ENCODE measurements around the gene DNAJC18. TPM values are rescaled to one million over a fixed set of nuclear protein-coding genes. Genes with fewer than 3 reads are reported as not detected.

The DNAJC18 gene
- total RNA-seq, 1 donor from 2014 or later: 1.6 TPM

- H3K36me3 ChIP-seq (ENCODE audit: control insufficient read depth, insufficient read depth, low read length): no peaks in the 10 kb centered on the region
- H3K4me3 ChIP-seq (ENCODE audit: low read depth, low read length): no peak overlapping the region
- no peak for FAIRE-seq
- no peaks in the 10 kb centered on the region for H3K27me3 ChIP-seq (ENCODE audit: control insufficient read depth, insufficient read depth, low read length)
- DNase-seq (ENCODE audit: low read depth): peak; percentile 70
- TF ChIP-seq CTCF (IDR thresholded peaks at IDR 0.05; ENCODE audit: insufficient read depth, low read length, severe bottlenecking): peak; percentile 71
Measured at GRCh38 chr5:139422307-139422893, 16.9 kb downstream of the DNAJC18 start.

- Histone ChIP-seq H3K27me3 (ENCODE audit: control insufficient read depth, insufficient read depth, low read length) (no peaks in the 10 kb centered on the region), H3K4me3 (ENCODE audit: low read depth, low read length) (no peak overlapping the region), H3K36me3 (ENCODE audit: control insufficient read depth, insufficient read depth, low read length) (no peaks in the 10 kb centered on the region)
- no peak for FAIRE-seq
- no peak for DNase-seq (ENCODE audit: low read depth)
- no peak for TF ChIP-seq CTCF (IDR thresholded peaks at IDR 0.05; ENCODE audit: insufficient read depth, low read length, severe bottlenecking)
Measured at GRCh38 chr5:139419226-139420192, 19.8 kb downstream of the DNAJC18 start.

GRCh38 chr5:139418793-139419192 lies 20.5 kb downstream of the DNAJC18 start:
- Histone ChIP-seq H3K36me3 (ENCODE audit: control insufficient read depth, insufficient read depth, low read length) (no peaks in the 10 kb centered on the region), H3K27me3 (ENCODE audit: control insufficient read depth, insufficient read depth, low read length) (no peaks in the 10 kb centered on the region), H3K4me3 (ENCODE audit: low read depth, low read length) (no peak overlapping the region)
- DNase-seq (ENCODE audit: low read depth) (no peak), FAIRE-seq (no peak)
- no peak for TF ChIP-seq CTCF (IDR thresholded peaks at IDR 0.05; ENCODE audit: insufficient read depth, low read length, severe bottlenecking)

- TF ChIP-seq CTCF (IDR thresholded peaks at IDR 0.05; ENCODE audit: insufficient read depth, low read length, severe bottlenecking): no peak
- H3K27me3 ChIP-seq (ENCODE audit: control insufficient read depth, insufficient read depth, low read length): no peaks in the 10 kb centered on the region
- FAIRE-seq (no peak), DNase-seq (ENCODE audit: low read depth) (peak; percentile 42)
- no peak overlapping the region for H3K4me3 ChIP-seq (ENCODE audit: low read depth, low read length)
- no peaks in the 10 kb centered on the region for H3K36me3 ChIP-seq (ENCODE audit: control insufficient read depth, insufficient read depth, low read length)
Measured at GRCh38 chr5:139417214-139417613, 22.1 kb downstream of the DNAJC18 start.

- TF ChIP-seq CTCF (IDR thresholded peaks at IDR 0.05; ENCODE audit: insufficient read depth, low read length, severe bottlenecking): no peak
- DNase-seq (ENCODE audit: low read depth) (no peak), FAIRE-seq (no peak)
- Histone ChIP-seq H3K36me3 (ENCODE audit: control insufficient read depth, insufficient read depth, low read length) (no peaks in the 10 kb centered on the region), H3K4me3 (ENCODE audit: low read depth, low read length) (no peak overlapping the region), H3K27me3 (ENCODE audit: control insufficient read depth, insufficient read depth, low read length) (no peaks in the 10 kb centered on the region)
Measured at GRCh38 chr5:139416651-139417050, 22.7 kb downstream of the DNAJC18 start.

All from bronchial epithelial cell (primary cell).